ENCODE results near the gene POMC.
"Not testable (repeated sequence)": the region's sequence is repeated elsewhere in the genome, so short reads cannot be mapped to it uniquely, and the experiment has no call there.

Gene POMC

GRCh38 chr2:25131567-25132298 lies 36.6 kb downstream of the POMC start:
- no peak for TF ChIP-seq FOXK2 (IDR thresholded peaks at IDR 0.05)
- no peak for TF ChIP-seq ZNF384 (IDR thresholded peaks at IDR 0.05)
- no peak for TF ChIP-seq TARDBP (IDR thresholded peaks at IDR 0.05)
- no peak for TF ChIP-seq FOXM1 (IDR thresholded peaks at IDR 0.05; ENCODE audit: borderline replicate concordance)
- no peak for TF ChIP-seq FOXA1 (IDR thresholded peaks at IDR 0.05)
- DNase-seq (ENCODE audit: extremely low spot score) = no peak
- CTCF ChIA-PET = interaction anchor here (1.2 kb wide), 1 partner anchor 156 kb away, joined by 3 read pairs; no protein-coding TSS in a partner anchor
- POLR2A ChIA-PET = no interaction called here

GRCh38 chr2:25131253-25131566 lies 37.2 kb downstream of the POMC start:
- ChIA-PET CTCF (interaction anchor here (0.5 to 2.8 kb wide), 2 partner anchors 81 to 156 kb away, joined by 4 to 32 read pairs; no protein-coding TSS in a partner anchor), POLR2A (no interaction called here)

GRCh38 chr2:25129901-25130520 lies 38.4 kb downstream of the POMC start:
- DNase-seq (ENCODE audit: extremely low spot score) = no peak
- ChIA-PET POLR2A (interaction anchor here (1.2 to 1.9 kb wide), 2 partner anchors 154 to 157 kb away, joined by 5 to 12 read pairs; no protein-coding TSS in a partner anchor), CTCF (interaction anchor here (0.7 to 2.8 kb wide), 6 partner anchors 9 to 302 kb away, joined by 3 to 32 read pairs (median 4); no protein-coding TSS in a partner anchor)
- TF ChIP-seq SUZ12 (IDR thresholded peaks at IDR 0.05) = no peak
- no peak for TF ChIP-seq NFRKB (IDR thresholded peaks at IDR 0.05)
- no peak for TF ChIP-seq CTBP1 (IDR thresholded peaks at IDR 0.05; ENCODE audit: borderline replicate concordance)
- TF ChIP-seq PKNOX1 (IDR thresholded peaks at IDR 0.05) = no peak
- no peak for TF ChIP-seq L3MBTL2 (conservative IDR thresholded peaks at IDR 0.05)
- TF ChIP-seq ZNF384 (IDR thresholded peaks at IDR 0.05) = no peak

More at GRCh38 chr2:25131253-25131566, 37.2 kb downstream of the POMC start:
- TF ChIP-seq HDGF (IDR thresholded peaks at IDR 0.05; ENCODE audit: borderline replicate concordance) (no peak), SP1 (IDR thresholded peaks at IDR 0.05) (no peak), PKNOX1 (IDR thresholded peaks at IDR 0.05) (no peak), L3MBTL2 (conservative IDR thresholded peaks at IDR 0.05) (no peak), LEF1 (IDR thresholded peaks at IDR 0.05; ENCODE audit: borderline replicate concordance) (no peak), ELF4 (IDR thresholded peaks at IDR 0.05) (no peak), ARNT (IDR thresholded peaks at IDR 0.05) (no peak), FOXK2 (IDR thresholded peaks at IDR 0.05) (no peak), SUZ12 (IDR thresholded peaks at IDR 0.05) (no peak), FOXA1 (IDR thresholded peaks at IDR 0.05) (no peak), TARDBP (IDR thresholded peaks at IDR 0.05) (no peak), FOXM1 (IDR thresholded peaks at IDR 0.05; ENCODE audit: borderline replicate concordance) (no peak), ZNF384 (IDR thresholded peaks at IDR 0.05) (no peak), CTBP1 (IDR thresholded peaks at IDR 0.05; ENCODE audit: borderline replicate concordance) (no peak)
- DNase-seq (ENCODE audit: extremely low spot score) = no peak

- TF ChIP-seq PKNOX1 (IDR thresholded peaks at IDR 0.05) (no peak), L3MBTL2 (conservative IDR thresholded peaks at IDR 0.05) (no peak)
- POLR2A ChIA-PET = interaction anchor here (0.6 to 1.4 kb wide), 3 partner anchors 145 to 155 kb away, joined by 3 to 4 read pairs (median 3); no protein-coding TSS in a partner anchor
Observed at GRCh38 chr2:25127646-25128045, 40.7 kb downstream of the POMC start.

GRCh38 chr2:25127071-25127470 lies 41.3 kb downstream of the POMC start:
- POLR2A ChIA-PET = interaction anchor here (1.1 to 1.4 kb wide), 2 partner anchors 152 to 154 kb away, joined by 3 to 4 read pairs; no protein-coding TSS in a partner anchor
- CTCF ChIA-PET = interaction anchor here (0.6 kb wide), 1 partner anchor 30 kb away, joined by 6 read pairs; no protein-coding TSS in a partner anchor

More at GRCh38 chr2:25127646-25128045, 40.7 kb downstream of the POMC start:
- CTCF ChIA-PET = interaction anchor here (0.6 to 1.0 kb wide), 2 partner anchors 20 to 152 kb away, joined by 5 to 6 read pairs; no protein-coding TSS in a partner anchor
- DNase-seq (ENCODE audit: extremely low spot score) = no peak

GRCh38 chr2:25125976-25126375 lies 42.4 kb downstream of the POMC start:
- no peak for TF ChIP-seq ZNF384 (IDR thresholded peaks at IDR 0.05)
- TF ChIP-seq NFRKB (IDR thresholded peaks at IDR 0.05) = no peak
- TF ChIP-seq SP1 (IDR thresholded peaks at IDR 0.05) = no peak
- no peak for TF ChIP-seq FOXA1 (IDR thresholded peaks at IDR 0.05)
- TF ChIP-seq FOXM1 (IDR thresholded peaks at IDR 0.05; ENCODE audit: borderline replicate concordance) = no peak
- TF ChIP-seq ARNT (IDR thresholded peaks at IDR 0.05) = no peak
- TF ChIP-seq CTBP1 (IDR thresholded peaks at IDR 0.05; ENCODE audit: borderline replicate concordance) = no peak
- TF ChIP-seq L3MBTL2 (conservative IDR thresholded peaks at IDR 0.05) = no peak
- TF ChIP-seq ELF4 (IDR thresholded peaks at IDR 0.05) = no peak
- no peak for TF ChIP-seq TARDBP (IDR thresholded peaks at IDR 0.05)
- DNase-seq (ENCODE audit: extremely low spot score) = no peak
- POLR2A ChIA-PET = no interaction called here
- CTCF ChIA-PET = interaction anchor here (1.1 kb wide), 1 partner anchor 151 kb away, joined by 5 read pairs; no protein-coding TSS in a partner anchor

More at GRCh38 chr2:25127071-25127470, 41.3 kb downstream of the POMC start:
- not testable (repeated sequence) for DNase-seq (ENCODE audit: extremely low spot score)

GRCh38 chr2:25125189-25125588 lies 43.2 kb downstream of the POMC start:
- POLR2A ChIA-PET = no interaction called here
- DNase-seq (ENCODE audit: extremely low spot score) = no peak
- CTCF ChIA-PET = interaction anchor here (1.1 kb wide), 1 partner anchor 150 kb away, joined by 5 read pairs; no protein-coding TSS in a partner anchor
- TF ChIP-seq NFRKB (IDR thresholded peaks at IDR 0.05) (no peak), ZNF384 (IDR thresholded peaks at IDR 0.05) (no peak), ELF4 (IDR thresholded peaks at IDR 0.05) (no peak), HDGF (IDR thresholded peaks at IDR 0.05; ENCODE audit: borderline replicate concordance) (no peak), FOXA1 (IDR thresholded peaks at IDR 0.05) (no peak), TARDBP (IDR thresholded peaks at IDR 0.05) (no peak), LEF1 (IDR thresholded peaks at IDR 0.05; ENCODE audit: borderline replicate concordance) (no peak), SUZ12 (IDR thresholded peaks at IDR 0.05) (no peak), L3MBTL2 (conservative IDR thresholded peaks at IDR 0.05) (no peak), ARNT (IDR thresholded peaks at IDR 0.05) (no peak)
